ENCODE measurements around the gene TWF2.

DNA sequence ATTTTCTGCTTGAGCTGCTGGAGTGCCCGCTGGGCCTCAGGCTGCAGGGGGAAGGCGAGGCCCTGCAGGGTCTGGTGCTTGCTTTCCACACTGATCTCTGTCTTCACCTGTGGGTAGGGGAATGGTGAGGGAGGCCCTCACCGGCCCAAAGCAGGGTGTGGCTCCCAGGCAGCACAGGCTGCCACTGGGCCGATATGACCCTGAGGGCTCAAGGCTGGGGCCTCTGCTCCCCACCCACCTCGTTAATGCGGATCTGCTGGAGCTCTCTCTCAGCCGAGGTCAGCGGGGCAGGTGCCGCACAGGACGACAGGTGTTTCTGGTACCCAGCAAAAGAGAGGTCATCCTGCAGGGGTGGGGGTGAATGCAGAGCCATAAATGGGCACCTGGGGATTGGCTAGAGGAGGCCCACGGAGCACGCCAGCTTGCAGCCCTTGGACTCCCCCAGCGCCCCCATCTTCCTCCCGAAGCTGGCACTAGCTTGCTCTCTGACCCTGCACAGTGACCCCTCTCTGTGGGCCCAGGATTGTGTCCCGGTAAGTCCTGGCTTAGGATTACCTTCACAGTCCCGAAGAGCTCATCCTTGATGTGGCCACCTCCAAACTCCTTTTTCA lies 8.0 kb downstream of the TWF2 start:
- TF ChIP-seq, protein P1, sequence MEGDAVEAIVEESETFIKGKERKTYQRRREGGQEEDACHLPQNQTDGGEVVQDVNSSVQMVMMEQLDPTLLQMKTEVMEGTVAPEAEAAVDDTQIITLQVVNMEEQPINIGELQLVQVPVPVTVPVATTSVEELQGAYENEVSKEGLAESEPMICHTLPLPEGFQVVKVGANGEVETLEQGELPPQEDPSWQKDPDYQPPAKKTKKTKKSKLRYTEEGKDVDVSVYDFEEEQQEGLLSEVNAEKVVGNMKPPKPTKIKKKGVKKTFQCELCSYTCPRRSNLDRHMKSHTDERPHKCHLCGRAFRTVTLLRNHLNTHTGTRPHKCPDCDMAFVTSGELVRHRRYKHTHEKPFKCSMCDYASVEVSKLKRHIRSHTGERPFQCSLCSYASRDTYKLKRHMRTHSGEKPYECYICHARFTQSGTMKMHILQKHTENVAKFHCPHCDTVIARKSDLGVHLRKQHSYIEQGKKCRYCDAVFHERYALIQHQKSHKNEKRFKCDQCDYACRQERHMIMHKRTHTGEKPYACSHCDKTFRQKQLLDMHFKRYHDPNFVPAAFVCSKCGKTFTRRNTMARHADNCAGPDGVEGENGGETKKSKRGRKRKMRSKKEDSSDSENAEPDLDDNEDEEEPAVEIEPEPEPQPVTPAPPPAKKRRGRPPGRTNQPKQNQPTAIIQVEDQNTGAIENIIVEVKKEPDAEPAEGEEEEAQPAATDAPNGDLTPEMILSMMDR (IDR thresholded peaks at IDR 0.05): no peak
- no peak for TF ChIP-seq REST (IDR thresholded peaks at IDR 0.05)
- TF ChIP-seq POLR2A (IDR thresholded peaks at IDR 0.05; ENCODE audit: low read length): no peak
- no peak for TF ChIP-seq MAX (IDR thresholded peaks at IDR 0.05)
- TF ChIP-seq SREBF2 (IDR thresholded peaks at IDR 0.05): no peak
- TF ChIP-seq JUN (IDR thresholded peaks at IDR 0.05): no peak
- no peak for TF ChIP-seq RFX5 (IDR thresholded peaks at IDR 0.05)
- no peak for TF ChIP-seq FOXS1 (CRISPR knock-in tag; IDR thresholded peaks at IDR 0.05)
- TF ChIP-seq RCOR1 (IDR thresholded peaks at IDR 0.05; ENCODE audit: low read depth, low read length): no peak
- no peak for TF ChIP-seq HEYL (CRISPR knock-in tag; IDR thresholded peaks at IDR 0.05)
- TF ChIP-seq, protein P2, sequence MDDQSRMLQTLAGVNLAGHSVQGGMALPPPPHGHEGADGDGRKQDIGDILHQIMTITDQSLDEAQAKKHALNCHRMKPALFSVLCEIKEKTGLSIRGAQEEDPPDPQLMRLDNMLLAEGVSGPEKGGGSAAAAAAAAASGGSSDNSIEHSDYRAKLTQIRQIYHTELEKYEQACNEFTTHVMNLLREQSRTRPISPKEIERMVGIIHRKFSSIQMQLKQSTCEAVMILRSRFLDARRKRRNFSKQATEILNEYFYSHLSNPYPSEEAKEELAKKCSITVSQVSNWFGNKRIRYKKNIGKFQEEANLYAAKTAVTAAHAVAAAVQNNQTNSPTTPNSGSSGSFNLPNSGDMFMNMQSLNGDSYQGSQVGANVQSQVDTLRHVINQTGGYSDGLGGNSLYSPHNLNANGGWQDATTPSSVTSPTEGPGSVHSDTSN (IDR thresholded peaks at IDR 0.05): no peak

Measured in A549 (cell line).